K562 (cell line): ENCODE measurements around the gene GTF2H4. TPM values are rescaled to one million over a fixed set of nuclear protein-coding genes. Genes with fewer than 3 reads are reported as not detected.

ENCODE experiments used
- ATAC-seq: fragments of 200-7000 bp; cut with Tn5 transposase; 3 replicates; pipeline ENCODE4 v1.9.1; 2020; ENCODE audit warnings: moderate library complexity
- BruUV-seq: library from RNA; stranded (reverse); fragments of 400-500 nt; replicated peaks from 2 replicates; lab custom pipeline; 2021; lab: Mats Ljungman, UMichigan
- CTCF ChIA-PET: fragments of 300-600 bp; formaldehyde crosslinking; extraction: SDS; loops from one replicate; lab custom pipeline; 2021; ENCODE audit warnings: low intra/inter-chr PET ratio; lab: Yijun Ruan, JAX
- POLR2A ChIA-PET: fragments of 300-600, 350-650 bp; sonication (Branson Sonifier 250); formaldehyde crosslinking; extraction: SDS; loops from one replicate; lab custom pipeline; 2021; ENCODE audit warnings: antibody characterized with exemption, inconsistent platforms; lab: Yijun Ruan, JAX
- DNase-seq, 4 experiments: peaks; one replicate each; pipeline versions ENCODE4 v3.0.0 to v3.0.0-alpha.2; 2011 to 2018; ENCODE audit warnings: low spot score in 3 of 4, mixed read lengths in 3 of 4; ENCODE audit errors: extremely low read depth in 1 of 4
- FAIRE-seq: peaks from 2 replicates; lab custom pipeline; 2011; peaks lifted over from hg19 to GRCh38; lab: Jason Lieb, UNC
- H2AFZ ChIP-seq: 2 replicates; pipeline ENCODE4 v1.6.0; 2011; ENCODE audit warnings: low read depth, low read length, control low read depth, inconsistent platforms
- H3K27ac ChIP-seq: fragments of 200-600 bp; 3 replicates; pipeline ENCODE4 v1.8.0; 2011; ENCODE audit warnings: low read depth, mild to moderate bottlenecking, control low read depth, inconsistent platforms, low read length, moderate library complexity, mixed read lengths; ENCODE audit errors: extremely low read depth
- H3K27me3 ChIP-seq, 2 experiments: fragments of 300-600 bp in 1 of 2; 2 replicates in 1 of 2; 3 replicates in 1 of 2; pipeline versions ENCODE4 v1.6.0 to v1.8.0; 2011; ENCODE audit warnings: inconsistent platforms in 2 of 2, low read length in 2 of 2, mild to moderate bottlenecking in 1 of 2, mixed read lengths in 1 of 2, moderate library complexity in 1 of 2; ENCODE audit not compliant: control insufficient read depth in 2 of 2, insufficient read depth in 2 of 2
- H3K36me3 ChIP-seq: fragments of 300-600 bp; 3 replicates; pipeline ENCODE4 v1.8.0; 2011; ENCODE audit warnings: mild to moderate bottlenecking, low read length, inconsistent platforms; ENCODE audit not compliant: control insufficient read depth, insufficient read depth
- H3K4me1 ChIP-seq, 2 experiments: fragments of 200-600 bp in 1 of 2; replicated peaks in 1 of 2; 2 replicates in 1 of 2; 3 replicates in 1 of 2; pipeline versions ENCODE4 v1.5.1 to v1.8.0; 2011; ENCODE audit warnings: inconsistent platforms in 2 of 2, low read length in 2 of 2, mild to moderate bottlenecking in 1 of 2, mixed read lengths in 1 of 2, moderate library complexity in 1 of 2; ENCODE audit not compliant: control insufficient read depth in 2 of 2, insufficient read depth in 2 of 2
- H3K4me2 ChIP-seq: 2 replicates; pipeline ENCODE4 v1.6.1; 2011; ENCODE audit warnings: low read length, control low read depth, inconsistent platforms, mixed read lengths; ENCODE audit not compliant: insufficient read depth
- H3K4me3 ChIP-seq: fragments of 200-600 bp; sonication (generic), shearing (Covaris generic); 2 replicates; pipeline ENCODE4 v1.5.1; 2016; ENCODE audit warnings: control low read depth, inconsistent platforms
- H3K79me2 ChIP-seq: fragments of 200-600 bp; 3 replicates; pipeline ENCODE4 v1.8.0; 2011; ENCODE audit warnings: low read length, inconsistent platforms; ENCODE audit not compliant: control insufficient read depth, insufficient read depth
- H3K9ac ChIP-seq, 2 experiments: 2 replicates each; pipeline versions ENCODE4 v1.6.0 to v1.6.1; 2011; ENCODE audit warnings: low read depth in 2 of 2, low read length in 2 of 2, control low read depth in 1 of 2, inconsistent platforms in 1 of 2, mild to moderate bottlenecking in 1 of 2, mixed read lengths in 1 of 2; ENCODE audit not compliant: insufficient read depth in 1 of 2
- H3K9me1 ChIP-seq: one replicate; pipeline ENCODE4 v1.6.0; 2011; ENCODE audit warnings: inconsistent platforms, mild to moderate bottlenecking, low read length, moderate library complexity; ENCODE audit not compliant: control insufficient read depth, insufficient read depth
- H3K9me3 ChIP-seq: replicated peaks from 2 replicates; pipeline ENCODE4 v1.5.1; 2011; ENCODE audit warnings: low read depth, low read length, inconsistent platforms; ENCODE audit not compliant: control insufficient read depth, insufficient read depth
- H4K20me1 ChIP-seq: replicated peaks from 2 replicates; pipeline ENCODE4 v1.6.1; 2011; ENCODE audit warnings: low read length, inconsistent platforms, mixed read lengths; ENCODE audit not compliant: control insufficient read depth, insufficient read depth
- DPF2 ChIP-seq: fragments of 450-650 bp; IDR thresholded peaks from 2 replicates; pipeline ENCODE4 v1.6.1; 2016
- FOSL1 ChIP-seq: fragments of 200-800 bp; sonication (Bioruptor generic); conservative IDR thresholded peaks from 2 replicates; pipeline ENCODE4 v1.6.1; 2016; ENCODE audit warnings: missing genetic modification characterization, missing compliant biosample characterization
- JUND ChIP-seq, 2 experiments: IDR thresholded peaks; 2 replicates in 1 of 2; 3 replicates in 1 of 2; pipeline ENCODE4 v1.6.1; 2011; ENCODE audit warnings: borderline replicate concordance in 2 of 2, low read depth in 2 of 2, low read length in 2 of 2, improper control_type of control experiment in 1 of 2, missing biosample characterization in 1 of 2, missing genetic modification characterization in 1 of 2, missing genetic modification reagents in 1 of 2
- ZBTB7A ChIP-seq: IDR thresholded peaks from 2 replicates; pipeline ENCODE4 v1.6.1; 2011; ENCODE audit warnings: low read depth, mild to moderate bottlenecking, low read length, moderate library complexity, borderline replicate concordance; ENCODE audit not compliant: control insufficient read depth
- ZFX ChIP-seq: sonication (generic); formaldehyde crosslinking; IDR thresholded peaks from 2 replicates; pipeline ENCODE4 v1.8.0; 2022; ENCODE audit warnings: mild to moderate bottlenecking, missing genetic modification reagents, moderate library complexity
- ZNF124 ChIP-seq: sonication (generic); formaldehyde crosslinking; IDR thresholded peaks from 2 replicates; pipeline ENCODE4 v1.8.1; 2022; ENCODE audit warnings: missing genetic modification reagents
- ZNF316 ChIP-seq: fragments of 450-650 bp; IDR thresholded peaks from 2 replicates; pipeline ENCODE4 v1.6.1; 2016
- WGBS: fragments of 100-300 bp; shearing (Covaris generic); methylation state at CpG from one replicate; pipeline ENCODE4 v1.1.6; 2016; ENCODE audit warnings: low coverage, mixed read lengths; ENCODE audit not compliant: insufficient coverage; ENCODE audit errors: missing lambda C conversion rate; 5-methylcytosine and 5-hydroxymethylcytosine counted together
- in situ Hi-C: fragments of 300-500 bp; cut with MboI; formaldehyde crosslinking; loops from 4 replicates; pipeline ENCODE4 v1.15.0; 2018; ENCODE audit warnings: inconsistent platforms, mixed read lengths
- intact Hi-C: fragments of 100-400 bp; cut with micrococcal nuclease; formaldehyde crosslinking; loops from 2 replicates; pipeline ENCODE4 v1.14.2; 2022
- polyA plus RNA-seq, 8 experiments: library from polyadenylated mRNA; depleted of rRNA in 4 of 8; stranded (reverse) in 5 of 8; unstranded in 3 of 8; fragments of >200 nt; fragmentation: Nextera tagmentation in 2 of 8; fragmentation: Illumina TruSeq in 1 of 8; extraction: Ambion mirVana in 2 of 8; extraction: Trizol in 1 of 8; gene quantifications; 2 replicates each; pipeline versions ENCODE4 v1.2.1 to v1.2.3, GENCODE V29; 2011 to 2014; ENCODE audit warnings: inconsistent platforms in 1 of 8, missing spikeins in 1 of 8
- total RNA-seq, 7 experiments: library from RNA; depleted of rRNA in 6 of 7; stranded (reverse); fragments of >200 nt in 6 of 7; fragmentation: Illumina TruSeq in 2 of 7; extraction: Trizol in 2 of 7; gene quantifications; 2 replicates each; pipeline versions ENCODE4 v1.2.1 to v1.2.3, GENCODE V29; 2011 to 2021; ENCODE audit warnings: low replicate concordance in 1 of 7
- TF ChIP-seq, protein P1 (sequence below): fragments of 450-650 bp; IDR thresholded peaks from 2 replicates; pipeline ENCODE4 v1.6.1; 2016; ENCODE audit warnings: borderline replicate concordance

GTF2H4 gene
- total and polyA plus RNA-seq, 9 of the 15 experiments (the other 6 are each of a cell fraction or from before 2014, with no cell fraction given), result 3.6 to 86.1 (median 39.6) TPM

DNA sequence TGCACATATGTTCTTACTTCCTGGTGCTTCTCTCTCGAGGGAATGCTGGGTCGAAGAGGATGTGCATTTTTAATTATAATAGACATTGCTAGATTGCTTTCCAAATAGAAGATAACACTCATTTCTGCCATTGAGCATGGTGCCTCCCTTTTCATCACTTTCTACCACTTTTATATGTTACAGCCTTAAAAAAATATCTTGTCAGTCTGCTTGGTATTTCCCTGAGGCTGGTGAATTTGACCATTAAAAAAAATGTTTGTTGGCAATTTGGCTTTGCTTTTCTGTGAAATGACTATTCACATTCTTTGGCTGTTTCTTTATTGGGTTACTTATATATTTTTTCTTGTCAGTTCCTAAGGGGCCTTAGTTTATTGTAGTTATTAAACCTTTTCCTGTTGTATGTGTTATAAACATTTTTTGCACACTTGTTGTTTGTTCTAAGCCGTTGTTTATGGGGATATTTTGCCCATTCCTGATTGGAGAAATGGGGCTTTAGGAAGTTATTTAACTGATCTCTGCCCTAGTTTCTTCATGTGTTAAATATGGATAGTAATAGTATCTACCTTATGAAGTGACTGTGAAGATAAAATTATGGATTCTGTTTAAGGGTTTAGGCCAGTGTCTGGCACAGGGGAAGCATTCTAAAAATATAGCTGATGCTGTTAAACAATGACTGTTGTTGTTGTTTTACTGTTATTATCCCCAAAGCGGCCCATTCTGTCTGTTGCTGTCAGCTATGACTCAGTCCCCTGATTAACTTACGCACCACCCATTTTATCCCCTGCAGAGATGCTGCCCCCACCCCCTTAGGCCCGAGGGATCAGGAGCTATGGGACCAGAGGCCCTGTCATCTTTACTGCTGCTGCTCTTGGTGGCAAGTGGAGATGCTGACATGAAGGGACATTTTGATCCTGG lies 19.8 kb upstream of the GTF2H4 start:
- in situ Hi-C loops, result no loop called here
- H3K79me2 ChIP-seq, result peaks cover 43% of the 10 kb centered on the region
- BruUV-seq, result no TSS peak
- TF ChIP-seq, protein P1, sequence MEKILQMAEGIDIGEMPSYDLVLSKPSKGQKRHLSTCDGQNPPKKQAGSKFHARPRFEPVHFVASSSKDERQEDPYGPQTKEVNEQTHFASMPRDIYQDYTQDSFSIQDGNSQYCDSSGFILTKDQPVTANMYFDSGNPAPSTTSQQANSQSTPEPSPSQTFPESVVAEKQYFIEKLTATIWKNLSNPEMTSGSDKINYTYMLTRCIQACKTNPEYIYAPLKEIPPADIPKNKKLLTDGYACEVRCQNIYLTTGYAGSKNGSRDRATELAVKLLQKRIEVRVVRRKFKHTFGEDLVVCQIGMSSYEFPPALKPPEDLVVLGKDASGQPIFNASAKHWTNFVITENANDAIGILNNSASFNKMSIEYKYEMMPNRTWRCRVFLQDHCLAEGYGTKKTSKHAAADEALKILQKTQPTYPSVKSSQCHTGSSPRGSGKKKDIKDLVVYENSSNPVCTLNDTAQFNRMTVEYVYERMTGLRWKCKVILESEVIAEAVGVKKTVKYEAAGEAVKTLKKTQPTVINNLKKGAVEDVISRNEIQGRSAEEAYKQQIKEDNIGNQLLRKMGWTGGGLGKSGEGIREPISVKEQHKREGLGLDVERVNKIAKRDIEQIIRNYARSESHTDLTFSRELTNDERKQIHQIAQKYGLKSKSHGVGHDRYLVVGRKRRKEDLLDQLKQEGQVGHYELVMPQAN, result no peak
- TF ChIP-seq FOSL1 (peak; percentile 58), ZNF124 (no peak), JUND (IDR thresholded peaks at IDR 0.05; ENCODE audit: borderline replicate concordance, low read depth, low read length) (peak; percentile 60; the same call in 1 of the 2 replicates), JUND (tag; IDR thresholded peaks at IDR 0.05; ENCODE audit: borderline replicate concordance, low read depth, low read length) (no peak), ZFX (CRISPR knock-in tag) (peak; percentile 11; the same call in 1 of the 2 replicates), ZNF316 (peak; percentile 17; the same call in 1 of the 2 replicates), DPF2 (0 out of 2 replicates have a peak, but pooled peaks have one; percentile 16), ZBTB7A (peak; percentile 18; the same call in 1 of the 2 replicates)
- TF ChIP-seq, all 486 proteins: peak for 6
- 27% methylated on average over 6 of the region's 6 CpGs for WGBS
- ChIA-PET CTCF (no interaction called here), POLR2A (interaction anchor here (0.7 to 1.0 kb wide), 3 partner anchors 8 to 273 kb away, joined by 3 to 5 read pairs (median 5); no protein-coding TSS in a partner anchor)
- peak overlapping the region in 1 of 2 experiments; percentile 66; a peak in 2 of 4 replicates for H3K9ac ChIP-seq
- no peak overlapping the region for H2AFZ ChIP-seq
- H3K9me1 ChIP-seq, result peaks cover 3% of the 10 kb centered on the region
- peaks cover 9% of the 10 kb centered on the region; the same call in 1 of the 2 replicates for H4K20me1 ChIP-seq
- no peaks in the 10 kb centered on the region for H3K27me3 ChIP-seq
- no peak for ATAC-seq
- H3K36me3 ChIP-seq, result peaks cover 43% of the 10 kb centered on the region
- H3K27ac ChIP-seq, result no peak overlapping the region
- H3K4me3 ChIP-seq, result no peak overlapping the region
- intact Hi-C loops, result no loop called here
- peak; percentile 75 for FAIRE-seq
- H3K4me1 ChIP-seq, result peaks cover 35 to 53% of the 10 kb centered on the region in 2 experiments
- H3K4me2 ChIP-seq, result no peak overlapping the region
- peak; percentile 58 to 78 (median 73) for DNase-seq
- H3K9me3 ChIP-seq, result no peaks in the 10 kb centered on the region
